Activated CD4-positive, alpha-beta memory T cell treated with anti-CD3 and anti-CD28 coated beads, Interleukin-2, amount 10 ng/mL, durations not matched to agents 7 days and 5 days (primary cell): Measurements from ENCODE around the gene POM121. TPM values are rescaled to one million over a fixed set of nuclear protein-coding genes. Genes with fewer than 3 reads are reported as not detected.
"Not testable (repeated sequence)": the region's sequence is repeated elsewhere in the genome, so short reads cannot be mapped to it uniquely, and the experiment has no call there.

Source experiments
- CTCF ChIA-PET: fragments of 350-600 bp; sonication (Branson Sonifier 250); formaldehyde crosslinking; loops from one replicate; lab custom pipeline; 2021; ENCODE audit warnings: antibody characterized with exemption, inconsistent platforms; lab: Charles Lee
- POLR2A ChIA-PET: fragments of 350-600 bp; sonication (Branson Sonifier 250); formaldehyde crosslinking; loops from one replicate; lab custom pipeline; 2021; ENCODE audit warnings: antibody characterized with exemption; lab: Charles Lee
- DNase-seq: peaks from one replicate; pipeline ENCODE4 v3.0.0-alpha.2; 2020
- H3K27ac Mint-ChIP-seq: one replicate; pipeline ENCODE4 v1.8.0; 2021; ENCODE audit warnings: mild to moderate bottlenecking, mixed read lengths
- H3K27me3 Mint-ChIP-seq: one replicate; pipeline ENCODE4 v1.8.0; 2021; ENCODE audit warnings: mixed read lengths
- H3K36me3 Mint-ChIP-seq: one replicate; pipeline ENCODE4 v1.8.0; 2021; ENCODE audit warnings: low read depth, mixed read lengths
- H3K4me1 Mint-ChIP-seq: one replicate; pipeline ENCODE4 v1.8.0; 2021; ENCODE audit warnings: mixed read lengths
- H3K4me3 Mint-ChIP-seq: one replicate; pipeline ENCODE4 v1.8.0; 2021; ENCODE audit warnings: mild to moderate bottlenecking, mixed read lengths
- H3K9me3 Mint-ChIP-seq: one replicate; pipeline ENCODE4 v1.8.0; 2021; ENCODE audit warnings: mixed read lengths
- total RNA-seq, 2 experiments: library from RNA; stranded (reverse); gene quantifications; one replicate each; pipeline ENCODE4 v1.2.3, GENCODE V29; 2021

The POM121 gene
- total RNA-seq, 2 experiments from 2014 or later, result 55.3 to 55.5 TPM

DNA sequence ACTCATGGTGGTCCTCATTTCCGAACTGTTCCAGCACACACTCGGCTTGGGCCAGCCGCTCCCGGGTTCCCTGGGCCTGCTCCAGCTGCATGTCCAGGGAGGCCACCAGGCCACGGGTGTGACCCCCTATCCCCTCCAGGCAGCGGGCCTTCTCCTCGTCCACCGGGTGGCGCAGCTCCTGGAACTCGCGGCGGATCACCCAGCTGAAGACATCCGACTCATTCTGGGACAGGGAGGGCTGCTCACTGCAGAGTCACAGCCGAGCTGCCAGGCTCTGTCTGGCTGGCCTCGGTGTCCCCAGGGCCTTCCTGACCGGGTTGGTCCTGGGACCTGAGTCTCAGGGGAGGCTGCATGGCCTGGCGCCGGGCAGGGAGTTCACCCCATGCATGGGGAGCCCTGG, 35.1 kb downstream of the POM121 start:
- POLR2A ChIA-PET, CTCF ChIA-PET, H3K27me3 Mint-ChIP-seq, DNase-seq, H3K27ac Mint-ChIP-seq, H3K4me1 Mint-ChIP-seq, H3K4me3 Mint-ChIP-seq, H3K9me3 Mint-ChIP-seq, H3K36me3 Mint-ChIP-seq: not testable (repeated sequence)

DNA sequence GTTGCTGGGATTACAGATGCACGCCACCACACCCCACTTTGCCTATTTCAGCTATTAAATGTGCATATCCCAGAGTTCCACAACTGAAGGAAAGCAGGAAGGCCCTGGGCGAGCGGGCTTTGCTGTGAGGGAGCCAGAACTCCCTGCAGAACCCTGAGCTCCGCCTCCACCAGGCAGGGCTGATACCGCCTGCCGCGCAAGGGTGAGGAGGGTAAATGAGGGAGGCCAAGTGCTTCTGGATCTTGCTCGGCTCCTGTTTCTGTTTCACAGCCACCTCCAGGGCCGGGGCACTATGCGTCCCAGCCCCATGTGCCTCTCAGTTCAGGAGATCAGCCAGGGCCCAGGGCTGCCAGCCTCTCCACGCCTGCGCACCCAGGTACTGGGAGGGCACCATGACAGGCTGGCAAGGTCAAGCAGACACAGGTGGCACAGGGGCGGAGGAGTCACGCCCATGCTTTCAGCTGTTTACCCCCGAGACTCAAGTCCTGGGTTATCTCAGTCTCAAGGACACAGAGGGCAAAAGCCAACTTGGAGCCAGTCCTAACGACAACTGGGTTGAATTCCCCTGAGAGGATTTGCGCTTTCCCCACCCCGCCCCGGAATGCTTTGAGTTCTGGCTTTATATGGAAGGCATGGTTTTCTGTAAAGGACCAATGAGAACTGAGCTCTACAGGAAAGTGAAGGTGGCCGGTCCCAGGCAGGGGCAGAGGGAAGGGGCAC, 35.9 kb downstream of the POM121 start:
- H3K27ac Mint-ChIP-seq, H3K9me3 Mint-ChIP-seq, POLR2A ChIA-PET, H3K4me1 Mint-ChIP-seq, H3K36me3 Mint-ChIP-seq, H3K4me3 Mint-ChIP-seq, H3K27me3 Mint-ChIP-seq, CTCF ChIA-PET, DNase-seq: not testable (repeated sequence)

DNA sequence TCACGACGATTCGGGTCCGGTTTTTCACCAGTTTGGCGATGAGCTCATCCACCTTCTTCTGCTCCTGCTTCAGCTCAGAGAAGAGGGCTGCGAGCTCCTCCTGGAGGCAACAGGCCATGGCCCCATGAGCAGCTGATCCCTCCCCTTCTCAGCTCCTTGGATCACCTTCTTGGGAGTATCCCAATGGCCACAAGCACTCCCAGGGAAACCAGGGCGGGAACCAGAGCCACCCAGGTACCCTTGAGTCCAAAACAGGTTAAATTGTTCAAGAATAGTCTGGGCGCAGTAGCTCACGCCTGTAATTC, 36.4 kb downstream of the POM121 start:
- H3K4me1 Mint-ChIP-seq, H3K27ac Mint-ChIP-seq, H3K27me3 Mint-ChIP-seq, H3K4me3 Mint-ChIP-seq, H3K9me3 Mint-ChIP-seq, POLR2A ChIA-PET, H3K36me3 Mint-ChIP-seq, CTCF ChIA-PET, DNase-seq: not testable (repeated sequence)

DNA sequence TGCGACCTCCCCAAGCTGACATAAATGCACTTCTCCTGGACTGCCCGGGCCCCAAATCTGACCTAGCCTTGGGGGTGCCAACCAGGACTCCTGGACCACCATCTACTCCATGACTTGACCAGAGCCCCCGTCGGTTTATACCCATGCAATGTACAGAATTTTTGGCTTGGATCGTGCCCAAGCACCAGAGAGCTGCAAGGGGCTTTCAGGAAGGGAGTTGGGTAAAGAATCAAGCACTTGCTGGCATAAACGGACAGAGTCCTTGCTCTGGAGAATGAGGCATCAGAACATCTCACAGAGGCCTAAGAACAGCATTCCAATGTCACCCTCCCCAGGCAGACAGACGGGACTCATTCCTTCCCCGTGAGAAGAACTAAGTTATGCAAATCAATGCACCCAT, 38.2 kb downstream of the POM121 start:
- H3K27ac Mint-ChIP-seq, H3K9me3 Mint-ChIP-seq, H3K27me3 Mint-ChIP-seq, H3K4me1 Mint-ChIP-seq, H3K36me3 Mint-ChIP-seq, POLR2A ChIA-PET, H3K4me3 Mint-ChIP-seq, DNase-seq, CTCF ChIA-PET: not testable (repeated sequence)

DNA sequence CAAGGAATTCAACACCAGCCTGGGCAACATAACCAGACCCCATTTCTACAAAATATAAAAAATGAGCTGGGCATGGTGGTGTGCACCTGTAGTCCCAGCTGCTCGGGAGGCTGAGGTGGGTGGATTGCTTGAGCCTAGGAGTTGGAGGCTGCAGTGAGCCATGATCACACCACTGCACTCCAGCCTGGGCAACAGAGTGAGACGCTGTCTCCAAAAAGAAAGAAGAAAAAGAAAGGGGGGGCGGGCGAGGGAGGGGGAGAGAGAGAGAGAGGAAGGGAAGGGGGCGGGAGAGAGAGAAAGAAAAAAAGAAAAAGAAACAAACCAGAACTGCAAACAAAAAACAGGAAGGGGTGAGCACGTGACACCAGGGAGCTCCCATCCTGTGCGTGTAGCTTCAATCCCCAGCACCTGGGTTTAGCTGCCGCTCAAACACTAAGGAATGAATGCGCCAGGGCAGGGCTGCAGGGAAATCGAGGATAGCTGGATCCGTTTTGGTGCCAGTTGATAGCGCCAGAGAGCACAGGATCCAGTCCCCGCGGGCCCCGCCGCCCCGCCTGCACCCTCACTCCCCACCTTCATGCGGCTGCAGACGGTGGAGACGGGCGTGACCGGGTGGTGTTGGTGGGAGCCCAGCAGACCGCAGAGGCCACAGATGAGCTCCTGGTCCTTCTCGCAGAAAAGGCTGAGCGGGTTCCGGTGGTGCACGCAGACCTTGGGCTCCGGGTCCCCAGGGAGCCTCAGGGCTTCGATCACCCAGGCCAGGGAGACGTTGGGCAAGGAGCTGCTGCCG, 40.5 kb downstream of the POM121 start:
- H3K36me3 Mint-ChIP-seq, H3K9me3 Mint-ChIP-seq, H3K4me1 Mint-ChIP-seq, POLR2A ChIA-PET, CTCF ChIA-PET, H3K4me3 Mint-ChIP-seq, DNase-seq, H3K27me3 Mint-ChIP-seq, H3K27ac Mint-ChIP-seq: not testable (repeated sequence)

DNA sequence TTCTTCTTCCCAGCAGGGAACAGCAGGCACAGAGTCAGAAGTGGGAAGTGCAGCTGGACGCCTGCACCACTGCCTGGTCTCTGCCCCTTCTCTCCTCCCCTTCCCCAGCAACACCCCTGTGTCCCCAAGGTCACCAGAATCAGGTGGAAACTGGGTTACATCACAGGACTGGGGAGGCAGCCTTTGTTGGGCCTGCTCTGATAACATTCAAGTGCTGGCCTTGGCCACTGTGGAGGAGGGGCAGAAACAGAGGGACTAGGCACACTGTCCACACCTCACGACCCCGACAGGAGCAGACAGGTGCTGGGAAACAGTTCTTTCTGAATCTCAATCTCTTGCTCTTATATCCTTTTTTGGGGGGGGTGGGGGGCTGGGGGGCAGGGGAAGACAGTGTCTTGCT, 42.0 kb downstream of the POM121 start:
- H3K9me3 Mint-ChIP-seq, H3K4me1 Mint-ChIP-seq, H3K4me3 Mint-ChIP-seq, H3K36me3 Mint-ChIP-seq, H3K27me3 Mint-ChIP-seq, POLR2A ChIA-PET, H3K27ac Mint-ChIP-seq, CTCF ChIA-PET: not testable (repeated sequence)
- peak; percentile 9 for DNase-seq

DNA sequence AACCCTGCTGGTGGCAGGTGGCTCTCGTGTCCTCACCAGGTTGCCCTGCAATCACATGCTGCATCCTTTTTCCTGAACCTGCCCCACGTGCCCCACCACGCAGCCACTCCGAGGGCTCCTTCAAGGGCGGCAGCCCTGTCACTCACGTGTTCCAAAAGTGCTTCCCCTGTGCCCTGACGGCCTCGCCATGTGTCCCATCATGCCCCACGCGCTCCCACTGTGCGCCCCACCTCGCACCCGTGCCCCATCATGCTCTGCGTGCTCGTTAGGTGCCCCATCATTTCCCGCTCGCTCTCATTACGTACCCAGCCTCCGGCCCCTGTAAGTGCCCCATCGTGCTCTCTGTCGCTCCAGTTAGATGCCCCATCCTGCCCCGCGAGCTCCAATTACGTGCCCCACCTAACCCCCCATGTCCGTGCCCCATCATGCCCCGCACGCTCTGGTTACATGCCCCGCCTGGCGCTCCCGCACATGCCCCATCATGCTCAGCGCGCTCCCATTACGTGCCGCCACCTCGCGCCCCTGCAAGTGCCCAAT, 44.2 kb downstream of the POM121 start, which contains the start of gene TRIM74:
TRIM74 (minus strand) TSS at position 487 of the 537 bp plus-strand sequence. CDS start 3,309 bp downstream, outside the sequence.
- H3K4me1 Mint-ChIP-seq, CTCF ChIA-PET, DNase-seq, H3K27ac Mint-ChIP-seq, H3K27me3 Mint-ChIP-seq, POLR2A ChIA-PET, H3K36me3 Mint-ChIP-seq, H3K9me3 Mint-ChIP-seq, H3K4me3 Mint-ChIP-seq: not testable (repeated sequence)

DNA sequence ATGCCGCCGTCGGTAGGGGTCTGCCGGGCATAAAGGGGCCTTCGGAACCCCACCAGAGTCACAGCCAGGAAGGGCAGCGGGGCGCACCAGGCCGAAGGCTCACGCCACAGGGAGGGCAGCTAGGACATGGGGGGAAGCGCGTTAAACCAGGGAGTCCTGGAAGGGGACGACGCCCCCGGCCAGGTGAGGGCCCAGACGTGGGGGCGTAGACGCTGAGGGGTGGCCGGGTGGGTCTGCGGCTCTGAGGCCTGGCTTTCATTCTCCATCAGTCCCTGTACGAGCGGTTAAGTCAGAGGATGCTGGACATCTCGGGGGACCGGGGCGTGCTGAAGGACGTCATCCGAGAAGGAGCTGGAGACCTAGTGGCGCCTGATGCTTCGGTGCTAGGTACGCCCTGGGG, 44.8 kb downstream of the POM121 start:
- H3K36me3 Mint-ChIP-seq, DNase-seq, H3K27ac Mint-ChIP-seq, H3K4me1 Mint-ChIP-seq, H3K27me3 Mint-ChIP-seq, H3K4me3 Mint-ChIP-seq, POLR2A ChIA-PET, H3K9me3 Mint-ChIP-seq, CTCF ChIA-PET: not testable (repeated sequence)

DNA sequence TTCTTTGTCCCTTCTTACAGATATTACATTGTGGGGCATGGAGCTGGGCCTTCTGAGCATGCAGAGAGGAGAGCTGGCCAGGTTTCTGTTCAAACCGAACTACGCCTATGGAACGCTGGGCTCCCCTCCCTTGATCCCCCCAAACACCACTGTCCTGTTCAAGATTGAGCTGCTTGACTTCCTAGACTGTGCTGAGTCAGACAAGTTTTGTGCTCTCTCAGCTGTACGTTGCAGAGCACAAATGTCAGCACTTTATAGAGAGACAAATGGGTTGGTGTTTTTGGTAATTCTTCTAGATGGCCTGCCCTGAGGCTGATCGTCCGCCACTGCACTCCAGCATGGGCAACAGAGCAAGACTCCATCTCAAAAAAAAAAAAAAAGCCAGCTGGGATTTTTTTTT, 46.6 kb downstream of the POM121 start:
- H3K4me3 Mint-ChIP-seq, H3K27me3 Mint-ChIP-seq, H3K9me3 Mint-ChIP-seq, H3K36me3 Mint-ChIP-seq, CTCF ChIA-PET, H3K4me1 Mint-ChIP-seq, POLR2A ChIA-PET, DNase-seq, H3K27ac Mint-ChIP-seq: not testable (repeated sequence)

DNA sequence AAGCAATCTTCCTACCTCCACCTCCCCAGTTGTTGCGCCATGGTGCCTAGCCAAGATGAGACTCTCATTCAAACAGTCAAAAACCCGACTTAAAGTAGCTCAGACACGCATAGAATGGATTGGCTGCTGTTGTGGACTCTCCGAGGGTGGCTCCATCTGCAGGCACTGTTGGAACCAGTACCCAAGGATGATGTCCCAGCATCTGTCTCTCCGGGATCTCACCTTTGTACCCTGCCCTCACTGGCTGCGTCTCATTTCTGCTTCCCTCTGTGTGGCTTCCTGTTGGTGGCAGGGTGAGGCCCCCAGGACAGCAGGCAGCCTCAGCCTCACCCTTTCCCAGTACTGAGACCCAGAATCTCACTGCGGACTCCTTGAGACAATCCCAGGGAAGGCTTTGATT, 49.9 kb downstream of the POM121 start:
- H3K27me3 Mint-ChIP-seq, H3K4me1 Mint-ChIP-seq, H3K36me3 Mint-ChIP-seq, POLR2A ChIA-PET, H3K27ac Mint-ChIP-seq, CTCF ChIA-PET, DNase-seq, H3K9me3 Mint-ChIP-seq, H3K4me3 Mint-ChIP-seq: not testable (repeated sequence)

DNA sequence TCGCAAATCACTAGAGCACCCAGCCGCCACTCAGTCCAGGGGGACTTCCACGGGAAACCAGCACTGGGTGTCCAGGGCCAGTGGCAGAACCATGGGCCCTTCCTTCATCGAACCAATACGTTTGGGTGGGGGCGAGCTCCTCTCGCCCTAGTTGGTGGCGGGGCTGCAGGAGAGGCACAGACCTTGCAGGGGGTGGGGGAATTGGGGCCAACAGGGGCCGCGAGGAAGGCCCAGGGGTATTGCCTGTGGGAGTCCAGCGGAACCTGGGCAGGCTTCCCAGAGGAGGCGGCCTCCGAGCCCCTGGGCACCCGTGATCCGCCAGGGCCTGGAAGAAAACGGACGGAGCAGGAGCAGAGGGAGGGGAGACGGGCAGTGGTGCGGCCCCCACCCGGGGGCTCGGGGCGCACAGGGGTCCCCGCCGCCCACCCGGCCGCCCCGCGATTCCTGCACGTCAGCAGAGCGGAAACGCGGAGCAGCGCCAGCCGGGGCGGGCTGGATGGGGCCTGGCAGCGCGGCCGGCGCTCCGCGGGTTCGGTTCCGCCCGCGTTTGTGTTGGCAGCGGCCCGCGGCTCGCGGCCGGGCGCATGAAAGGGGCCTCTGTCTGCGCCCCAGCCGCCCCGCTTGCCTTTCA, 50.9 kb downstream of the POM121 start:
- H3K36me3 Mint-ChIP-seq, DNase-seq, H3K27ac Mint-ChIP-seq, H3K27me3 Mint-ChIP-seq, H3K9me3 Mint-ChIP-seq, CTCF ChIA-PET, H3K4me1 Mint-ChIP-seq, POLR2A ChIA-PET, H3K4me3 Mint-ChIP-seq: not testable (repeated sequence)

DNA sequence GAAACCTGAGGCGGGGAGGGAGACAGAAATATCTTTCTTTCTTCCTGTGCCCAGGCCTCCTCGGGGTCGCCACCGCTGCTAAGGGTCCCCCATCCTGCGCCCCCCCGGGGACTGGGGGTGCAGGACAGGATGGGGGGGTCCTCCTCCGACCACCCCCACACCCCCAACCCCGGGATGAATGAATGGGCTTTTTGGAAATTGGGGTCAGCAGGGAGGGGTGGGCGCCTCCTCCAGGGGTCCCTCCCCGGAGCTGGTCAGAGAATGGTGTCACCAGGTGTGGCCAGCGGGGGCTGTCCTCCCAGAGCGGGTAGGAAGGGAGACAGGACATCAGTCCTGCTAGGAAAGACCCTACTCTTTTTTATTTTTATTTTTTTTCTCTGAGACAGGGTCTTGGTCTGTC, 51.5 kb downstream of the POM121 start:
- DNase-seq, H3K36me3 Mint-ChIP-seq, H3K27me3 Mint-ChIP-seq, H3K9me3 Mint-ChIP-seq, H3K4me1 Mint-ChIP-seq, H3K4me3 Mint-ChIP-seq, CTCF ChIA-PET, POLR2A ChIA-PET, H3K27ac Mint-ChIP-seq: not testable (repeated sequence)

DNA sequence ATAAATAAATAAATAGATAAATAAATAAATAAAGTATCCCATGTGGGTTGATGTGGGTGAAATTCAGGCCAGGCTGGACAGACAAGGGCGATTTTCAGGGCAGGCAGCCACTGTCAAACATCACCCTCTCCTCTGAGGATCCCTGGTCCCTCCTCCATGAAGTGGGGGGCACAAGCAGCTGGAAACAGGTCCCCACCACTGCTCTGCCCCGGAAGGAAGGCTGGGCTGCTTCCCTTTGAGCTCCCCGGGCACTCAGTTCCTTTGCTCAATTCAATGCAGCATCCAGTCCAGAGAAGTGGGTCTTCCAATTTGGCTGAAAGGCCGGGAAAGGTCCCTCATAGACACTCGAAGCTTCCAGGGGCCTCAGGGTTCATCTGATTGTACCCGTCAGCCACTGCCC, 55.5 kb downstream of the POM121 start:
- POLR2A ChIA-PET, H3K4me1 Mint-ChIP-seq, H3K27ac Mint-ChIP-seq, H3K4me3 Mint-ChIP-seq, CTCF ChIA-PET, H3K9me3 Mint-ChIP-seq, H3K27me3 Mint-ChIP-seq, H3K36me3 Mint-ChIP-seq, DNase-seq: not testable (repeated sequence)
